ENCODE results near the gene NUP50.

NUP50 gene

DNA sequence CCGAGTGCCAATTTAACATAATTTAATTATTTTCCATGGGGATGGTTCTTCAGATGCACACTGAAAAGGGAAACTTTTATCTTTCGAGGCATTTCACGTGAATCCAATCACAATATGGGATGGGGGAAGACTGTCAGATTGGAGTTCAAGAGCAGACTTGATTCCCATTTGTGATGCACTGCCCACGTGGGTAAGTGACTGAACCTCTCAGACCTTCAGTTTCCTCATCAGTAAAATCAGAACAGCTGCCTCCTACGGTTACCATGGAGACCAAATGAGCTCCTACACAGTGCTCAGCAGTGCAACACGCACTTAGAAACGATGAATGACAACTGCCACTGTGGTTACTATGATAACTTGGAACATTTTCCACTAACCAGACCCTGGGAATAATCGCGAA, 55.3 kb downstream of the NUP50 start:
- DNase-seq = peak; percentile 17
- no peak overlapping the region for H3K27ac ChIP-seq
- in situ Hi-C loops (cut with HindIII; ENCODE audit: low pct_ligation_motif_present, low sequenced_read_pairs) = no loop called here

DNA sequence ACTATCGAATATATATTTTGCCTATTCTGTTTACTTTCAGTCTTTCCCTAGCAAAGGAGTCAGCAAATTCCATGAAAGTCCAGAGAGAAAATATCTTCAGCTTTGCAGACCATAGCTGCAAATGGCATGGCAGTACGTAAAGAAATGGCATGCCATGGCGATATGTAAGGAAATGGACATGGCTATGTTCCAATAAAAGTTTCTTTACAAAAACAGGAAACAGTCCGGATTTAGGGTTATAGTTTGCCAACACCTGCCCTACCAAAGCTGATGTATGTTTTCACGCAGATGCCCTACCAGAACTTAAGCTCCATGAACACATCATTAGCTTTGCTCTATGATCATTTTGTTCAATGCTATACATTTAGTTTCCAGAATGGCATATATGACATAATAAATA, 57.5 kb downstream of the NUP50 start:
- in situ Hi-C loops (cut with HindIII; ENCODE audit: low pct_ligation_motif_present, low sequenced_read_pairs) = no loop called here
- TF ChIP-seq, protein P1, sequence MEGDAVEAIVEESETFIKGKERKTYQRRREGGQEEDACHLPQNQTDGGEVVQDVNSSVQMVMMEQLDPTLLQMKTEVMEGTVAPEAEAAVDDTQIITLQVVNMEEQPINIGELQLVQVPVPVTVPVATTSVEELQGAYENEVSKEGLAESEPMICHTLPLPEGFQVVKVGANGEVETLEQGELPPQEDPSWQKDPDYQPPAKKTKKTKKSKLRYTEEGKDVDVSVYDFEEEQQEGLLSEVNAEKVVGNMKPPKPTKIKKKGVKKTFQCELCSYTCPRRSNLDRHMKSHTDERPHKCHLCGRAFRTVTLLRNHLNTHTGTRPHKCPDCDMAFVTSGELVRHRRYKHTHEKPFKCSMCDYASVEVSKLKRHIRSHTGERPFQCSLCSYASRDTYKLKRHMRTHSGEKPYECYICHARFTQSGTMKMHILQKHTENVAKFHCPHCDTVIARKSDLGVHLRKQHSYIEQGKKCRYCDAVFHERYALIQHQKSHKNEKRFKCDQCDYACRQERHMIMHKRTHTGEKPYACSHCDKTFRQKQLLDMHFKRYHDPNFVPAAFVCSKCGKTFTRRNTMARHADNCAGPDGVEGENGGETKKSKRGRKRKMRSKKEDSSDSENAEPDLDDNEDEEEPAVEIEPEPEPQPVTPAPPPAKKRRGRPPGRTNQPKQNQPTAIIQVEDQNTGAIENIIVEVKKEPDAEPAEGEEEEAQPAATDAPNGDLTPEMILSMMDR (IDR thresholded peaks at IDR 0.05; ENCODE audit: low read depth, low read length, missing control alignments) = no peak
- Histone ChIP-seq H3K36me3 (replicated peaks) (no peaks in the 10 kb centered on the region), H3K27me3 (replicated peaks) (no peaks in the 10 kb centered on the region), H3K4me3 (ENCODE audit: low read depth, low read length) (no peak overlapping the region), H3K27ac (no peak overlapping the region)
- no peak for DNase-seq

More for the DNA sequence above, 55.3 kb downstream of the NUP50 start:
- TF ChIP-seq, protein P1 (IDR thresholded peaks at IDR 0.05; ENCODE audit: low read depth, low read length, missing control alignments) = no peak
- H3K27me3 ChIP-seq (replicated peaks) = no peaks in the 10 kb centered on the region
- H3K36me3 ChIP-seq (replicated peaks) = no peaks in the 10 kb centered on the region
- no peak overlapping the region for H3K4me3 ChIP-seq (ENCODE audit: low read depth, low read length)

DNA sequence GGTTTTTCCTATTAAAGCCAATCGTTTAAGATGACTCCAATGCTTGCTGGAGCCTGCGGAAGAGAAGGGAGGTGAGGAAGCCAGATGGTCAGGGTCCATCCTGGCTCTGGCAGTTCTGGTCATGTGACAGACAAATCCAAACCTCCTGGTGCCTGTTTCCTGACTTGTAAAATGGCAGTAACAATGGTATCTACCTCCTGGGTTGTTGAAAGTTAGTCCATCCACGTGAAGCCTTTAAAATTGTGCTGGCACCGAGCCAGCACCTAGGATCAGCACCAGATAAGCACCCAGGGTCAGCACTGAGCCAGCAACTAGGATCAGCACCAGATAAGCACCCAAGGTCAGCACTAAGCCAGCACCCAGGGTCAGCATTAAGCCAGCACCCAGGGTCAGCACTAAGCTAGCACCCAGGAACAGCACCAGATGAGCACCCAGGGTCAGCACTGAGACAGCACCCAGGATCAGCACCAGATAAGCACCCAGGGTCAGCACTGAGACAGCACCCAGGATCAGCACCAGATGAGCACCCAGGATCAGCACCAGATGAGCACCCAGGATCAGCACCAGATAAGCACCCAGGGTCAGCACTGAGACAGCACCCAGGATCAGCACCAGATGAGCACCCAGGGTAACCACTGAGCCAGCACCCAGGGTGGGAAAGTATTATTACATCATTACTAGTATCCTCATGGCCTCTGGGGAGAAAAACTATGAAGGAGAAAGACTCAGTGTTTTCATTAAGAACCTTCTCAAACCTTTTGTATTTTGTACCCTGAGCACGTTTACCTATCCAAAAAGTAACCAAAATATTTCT, 59.8 kb downstream of the NUP50 start:
- Histone ChIP-seq H3K27me3 (replicated peaks) (no peaks in the 10 kb centered on the region), H3K27ac (no peak overlapping the region), H3K4me3 (ENCODE audit: low read depth, low read length) (no peak overlapping the region), H3K36me3 (replicated peaks) (no peaks in the 10 kb centered on the region)
- DNase-seq = no peak
- TF ChIP-seq, protein P1 (IDR thresholded peaks at IDR 0.05; ENCODE audit: low read depth, low read length, missing control alignments) = no peak
- in situ Hi-C loops (cut with HindIII; ENCODE audit: low pct_ligation_motif_present, low sequenced_read_pairs) = no loop called here

DNA sequence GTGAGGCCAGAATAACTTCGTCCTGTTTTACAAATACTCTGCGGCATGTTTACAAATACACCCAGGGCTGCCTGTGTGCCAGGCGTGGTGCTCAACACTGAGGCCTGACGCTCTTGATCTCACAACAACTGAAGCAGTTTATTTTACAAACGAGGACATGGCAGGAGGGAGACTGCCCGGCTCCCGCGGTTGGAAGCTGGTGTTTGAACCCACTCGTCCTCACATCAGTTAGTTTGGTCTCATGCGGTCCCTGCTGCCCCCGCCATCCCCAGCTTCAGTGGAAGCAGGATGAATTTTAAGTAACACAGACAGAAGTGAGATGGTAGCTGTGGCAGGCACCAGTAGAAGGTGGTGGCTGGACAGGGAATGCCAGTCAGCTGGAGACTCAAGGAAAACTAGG, 60.6 kb downstream of the NUP50 start:
- Histone ChIP-seq H3K36me3 (replicated peaks) (no peaks in the 10 kb centered on the region), H3K27ac (no peak overlapping the region), H3K27me3 (replicated peaks) (no peaks in the 10 kb centered on the region), H3K4me3 (ENCODE audit: low read depth, low read length) (no peak overlapping the region)
- DNase-seq = no peak
- in situ Hi-C loops (cut with HindIII; ENCODE audit: low pct_ligation_motif_present, low sequenced_read_pairs) = no loop called here
- TF ChIP-seq, protein P1 (IDR thresholded peaks at IDR 0.05; ENCODE audit: low read depth, low read length, missing control alignments) = no peak

DNA sequence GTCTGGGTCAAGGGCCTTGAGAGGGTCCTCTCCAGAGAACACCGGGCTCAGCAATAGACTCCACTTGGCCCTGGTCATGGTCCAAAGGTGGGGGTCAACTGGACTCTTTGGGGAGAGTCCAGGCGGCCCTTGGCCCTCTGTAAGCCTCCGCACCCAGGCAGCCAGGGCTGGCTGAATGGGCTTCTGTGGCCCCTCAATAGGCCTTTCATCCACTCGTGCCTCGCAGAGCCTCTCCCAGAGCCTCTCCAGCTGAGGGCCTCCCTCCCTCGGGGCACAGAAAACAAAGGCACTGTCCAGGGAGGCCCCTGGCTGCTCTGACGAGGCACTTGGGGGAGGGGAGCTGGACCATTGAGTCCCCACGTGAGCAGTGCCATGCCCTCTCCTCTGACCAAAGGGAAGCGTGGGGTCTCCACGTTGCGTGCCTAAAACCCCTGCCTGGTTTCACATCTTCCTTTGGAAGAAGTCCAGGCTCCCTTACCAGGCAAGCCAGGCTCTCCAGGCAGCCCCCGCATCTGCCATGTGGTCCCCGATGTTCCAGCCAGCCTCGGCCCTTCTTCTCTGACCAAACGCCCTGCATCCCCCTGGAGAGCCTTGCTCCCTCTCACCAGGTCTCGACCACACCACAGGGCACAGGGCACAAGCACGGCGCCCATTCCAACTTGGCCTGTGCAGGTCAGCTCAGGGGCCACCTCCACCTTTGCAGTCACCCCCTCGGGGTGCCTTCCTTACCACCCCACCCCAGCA, 61.4 kb downstream of the NUP50 start:
- Histone ChIP-seq H3K27me3 (replicated peaks) (no peaks in the 10 kb centered on the region), H3K36me3 (replicated peaks) (no peaks in the 10 kb centered on the region), H3K4me3 (ENCODE audit: low read depth, low read length) (no peak overlapping the region), H3K27ac (no peak overlapping the region)
- in situ Hi-C loops (cut with HindIII; ENCODE audit: low pct_ligation_motif_present, low sequenced_read_pairs) = no loop called here
- TF ChIP-seq, protein P1 (IDR thresholded peaks at IDR 0.05; ENCODE audit: low read depth, low read length, missing control alignments) = no peak
- DNase-seq = no peak

Measured in brain microvascular endothelial cell (primary cell).